Activated T-helper 2 cell treated with anti-CD3 and anti-CD28 coated beads, Interferon-gamma antibody, Interleukin-2, Interleukin-4, amounts not matched to agents 10 μg/mL and 5 μg/mL and 100 μg/mL, durations not matched to agents 14 hours and 24 hours and 36 hours (primary cell): ENCODE measurements around the gene FRMD7. TPM values are rescaled to one million over a fixed set of nuclear protein-coding genes. Genes with fewer than 3 reads are reported as not detected.

Experiments used
- DNase-seq: peaks from one replicate; pipeline ENCODE4 v3.0.0; 2021; ENCODE audit warnings: low spot score
- H3K27ac Mint-ChIP-seq: one replicate; pipeline ENCODE4 v1.8.0; 2021; ENCODE audit warnings: mixed read lengths
- H3K27me3 Mint-ChIP-seq: one replicate; pipeline ENCODE4 v1.8.0; 2021; ENCODE audit warnings: low read depth, mixed read lengths
- H3K36me3 Mint-ChIP-seq: one replicate; pipeline ENCODE4 v1.8.0; 2021; ENCODE audit warnings: low read depth, mixed read lengths
- H3K4me1 Mint-ChIP-seq: one replicate; pipeline ENCODE4 v1.8.0; 2021; ENCODE audit warnings: low read depth, mixed read lengths
- H3K4me3 Mint-ChIP-seq: one replicate; pipeline ENCODE4 v1.8.0; 2021; ENCODE audit warnings: low read depth, mild to moderate bottlenecking, moderate library complexity, mixed read lengths
- H3K9me3 Mint-ChIP-seq: one replicate; pipeline ENCODE4 v1.8.0; 2021; ENCODE audit warnings: mixed read lengths
- intact Hi-C: fragments of 100-400 bp; cut with micrococcal nuclease; formaldehyde crosslinking; loops from one replicate; pipeline ENCODE4 v1.15.1; 2023
- total RNA-seq: library from RNA; stranded (reverse); gene quantifications from 2 replicates; pipeline ENCODE4 v1.2.3, GENCODE V29; 2022

The FRMD7 gene
- total RNA-seq, 1 donor from 2014 or later = not detected

- Mint-ChIP-seq H3K27me3 (no peaks in the 10 kb centered on the region), H3K4me3 (no peak overlapping the region), H3K27ac (no peak overlapping the region), H3K9me3 (no peaks in the 10 kb centered on the region), H3K36me3 (peaks cover 15% of the 10 kb centered on the region), H3K4me1 (peaks cover 30% of the 10 kb centered on the region)
- no peak for DNase-seq
- intact Hi-C loops = no loop called here
Observed at GRCh38 chrX:132045456-132045855, 82.4 kb downstream of the FRMD7 start.

DNA sequence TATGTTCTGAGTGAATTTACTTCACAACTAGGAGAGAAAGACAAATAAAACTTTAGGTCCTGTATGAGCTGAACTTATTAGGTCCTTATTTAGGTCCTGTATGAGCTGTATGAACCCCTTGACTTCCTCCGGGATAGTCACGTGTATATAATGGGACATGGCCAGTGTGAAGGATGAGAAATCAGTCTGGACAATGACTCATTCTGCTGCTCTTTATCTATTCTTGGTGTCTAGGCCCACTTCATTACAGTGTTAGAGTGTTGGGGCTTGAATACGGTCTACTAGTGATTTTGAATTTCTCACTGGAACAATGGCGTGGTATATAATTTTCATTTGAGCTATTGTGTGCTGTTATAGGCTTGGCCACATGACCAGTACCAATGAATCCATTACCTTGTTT is 82.9 kb downstream of the FRMD7 start:
- H3K27me3 Mint-ChIP-seq = no peaks in the 10 kb centered on the region
- intact Hi-C loops = no loop called here
- H3K27ac Mint-ChIP-seq = no peak overlapping the region
- no peak overlapping the region for H3K4me3 Mint-ChIP-seq
- H3K36me3 Mint-ChIP-seq = peaks cover 12% of the 10 kb centered on the region
- H3K9me3 Mint-ChIP-seq = no peaks in the 10 kb centered on the region
- no peak for DNase-seq
- peaks cover 33% of the 10 kb centered on the region for H3K4me1 Mint-ChIP-seq

- peaks cover 32% of the 10 kb centered on the region for H3K4me1 Mint-ChIP-seq
- H3K27ac Mint-ChIP-seq = no peak overlapping the region
- peaks cover 8% of the 10 kb centered on the region for H3K36me3 Mint-ChIP-seq
- H3K9me3 Mint-ChIP-seq = no peaks in the 10 kb centered on the region
- DNase-seq = no peak
- intact Hi-C loops = no loop called here
- H3K27me3 Mint-ChIP-seq = no peaks in the 10 kb centered on the region
- no peak overlapping the region for H3K4me3 Mint-ChIP-seq
Observed at GRCh38 chrX:132043977-132044376, 83.8 kb downstream of the FRMD7 start.

GRCh38 chrX:132041015-132041414 is 86.8 kb downstream of the FRMD7 start:
- DNase-seq = no peak
- Mint-ChIP-seq H3K36me3 (peaks cover 15% of the 10 kb centered on the region), H3K4me1 (peaks cover 42% of the 10 kb centered on the region), H3K27me3 (no peaks in the 10 kb centered on the region), H3K9me3 (no peaks in the 10 kb centered on the region), H3K4me3 (no peak overlapping the region), H3K27ac (no peak overlapping the region)
- intact Hi-C loops = no loop called here

- Mint-ChIP-seq H3K27me3 (no peaks in the 10 kb centered on the region), H3K36me3 (peaks cover 21% of the 10 kb centered on the region), H3K9me3 (no peaks in the 10 kb centered on the region), H3K4me3 (no peak overlapping the region), H3K4me1 (peaks cover 42% of the 10 kb centered on the region), H3K27ac (no peak overlapping the region)
- intact Hi-C loops = no loop called here
- no peak for DNase-seq
Observed at GRCh38 chrX:132040066-132040465, 87.8 kb downstream of the FRMD7 start.

DNA sequence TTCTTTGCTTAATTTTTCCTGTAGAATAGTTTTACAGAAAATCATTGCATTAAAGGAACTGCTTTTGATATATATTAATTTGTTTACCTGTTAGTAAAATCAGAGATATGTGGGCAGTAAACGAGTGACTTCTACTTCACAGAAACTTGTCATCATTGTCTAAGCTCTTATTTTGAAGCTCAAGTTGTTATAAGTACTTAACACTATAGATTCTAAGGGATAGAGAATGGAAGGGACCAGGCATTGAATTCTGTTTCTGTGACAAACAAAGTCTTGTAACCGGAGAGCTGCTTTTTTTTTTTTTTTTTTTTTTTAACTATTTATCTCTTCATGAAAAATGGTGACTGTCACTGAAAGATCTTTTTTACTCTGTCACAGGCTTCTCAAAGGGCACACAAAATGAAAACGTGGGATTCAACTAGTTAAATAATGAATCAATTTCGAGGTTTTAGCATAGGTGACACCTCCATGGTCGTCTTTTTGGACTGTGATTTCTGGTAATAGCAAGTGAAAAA is 90.3 kb downstream of the FRMD7 start:
- intact Hi-C loops = no loop called here
- peaks cover 26% of the 10 kb centered on the region for H3K36me3 Mint-ChIP-seq
- H3K4me3 Mint-ChIP-seq = no peak overlapping the region
- DNase-seq = no peak
- H3K27me3 Mint-ChIP-seq = no peaks in the 10 kb centered on the region
- no peak overlapping the region for H3K27ac Mint-ChIP-seq
- no peaks in the 10 kb centered on the region for H3K9me3 Mint-ChIP-seq
- H3K4me1 Mint-ChIP-seq = peaks cover 50% of the 10 kb centered on the region

- Mint-ChIP-seq H3K9me3 (no peaks in the 10 kb centered on the region), H3K4me3 (no peak overlapping the region), H3K4me1 (peaks cover 49% of the 10 kb centered on the region), H3K27ac (no peak overlapping the region), H3K36me3 (peaks cover 35% of the 10 kb centered on the region), H3K27me3 (no peaks in the 10 kb centered on the region)
- intact Hi-C loops = no loop called here
- no peak for DNase-seq
Observed at GRCh38 chrX:132034648-132035047, 93.2 kb downstream of the FRMD7 start.

GRCh38 chrX:132033166-132033565 is 94.7 kb downstream of the FRMD7 start:
- intact Hi-C loops = no loop called here
- H3K27me3 Mint-ChIP-seq = no peaks in the 10 kb centered on the region
- peaks cover 46% of the 10 kb centered on the region for H3K36me3 Mint-ChIP-seq
- H3K4me1 Mint-ChIP-seq = peaks cover 59% of the 10 kb centered on the region
- H3K4me3 Mint-ChIP-seq = no peak overlapping the region
- no peak for DNase-seq
- H3K9me3 Mint-ChIP-seq = no peaks in the 10 kb centered on the region
- H3K27ac Mint-ChIP-seq = no peak overlapping the region

DNA sequence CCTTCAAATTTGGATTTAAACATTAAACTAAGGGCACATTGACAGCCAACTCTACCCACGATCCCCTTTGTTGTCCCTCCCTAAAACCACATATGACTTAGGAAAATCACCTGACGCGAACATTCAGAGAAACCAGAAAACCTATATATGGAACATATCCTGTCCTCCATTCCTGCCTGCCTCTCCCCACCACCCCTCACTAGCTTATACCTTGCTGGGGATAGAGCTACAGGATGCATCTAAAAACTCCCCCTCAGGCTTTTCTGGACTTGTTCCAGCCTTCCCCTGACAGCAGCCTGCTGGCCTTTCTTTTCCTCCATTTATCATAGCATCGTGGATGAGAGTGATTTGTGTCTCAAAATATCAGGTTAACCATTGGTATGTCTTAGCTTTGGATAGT is 96.0 kb downstream of the FRMD7 start:
- DNase-seq = no peak
- Mint-ChIP-seq H3K27me3 (no peaks in the 10 kb centered on the region), H3K27ac (peak overlapping the region; percentile 42), H3K4me3 (peak overlapping the region; percentile 33), H3K9me3 (no peaks in the 10 kb centered on the region), H3K36me3 (peaks cover 51% of the 10 kb centered on the region), H3K4me1 (peaks cover 57% of the 10 kb centered on the region)
- intact Hi-C loops = no loop called here

DNA sequence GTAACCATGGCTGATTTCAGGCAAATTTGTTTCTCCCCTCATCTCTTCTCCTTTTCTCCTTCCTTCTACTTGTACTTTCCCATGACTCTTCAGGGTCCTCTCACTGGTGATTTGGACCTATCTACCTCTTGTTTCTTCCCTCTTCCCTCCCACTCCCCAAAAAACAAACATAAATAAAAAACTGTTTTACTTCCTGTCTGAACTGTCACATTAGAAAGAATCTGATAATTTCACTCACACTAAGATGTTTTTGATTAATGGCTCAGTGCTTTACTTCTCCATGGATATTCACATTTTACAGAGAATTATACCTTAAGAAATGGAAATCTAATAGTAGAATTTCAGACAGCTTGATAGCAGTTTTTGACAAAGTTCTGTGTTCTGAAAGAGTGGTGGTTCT is 97.6 kb downstream of the FRMD7 start:
- peak overlapping the region; percentile 53 for H3K27ac Mint-ChIP-seq

More for the DNA sequence above, 97.6 kb downstream of the FRMD7 start:
- no peaks in the 10 kb centered on the region for H3K9me3 Mint-ChIP-seq
- H3K27me3 Mint-ChIP-seq = no peaks in the 10 kb centered on the region
- H3K4me3 Mint-ChIP-seq = no peak overlapping the region
- intact Hi-C loops = no loop called here
- no peak for DNase-seq
- H3K36me3 Mint-ChIP-seq = peaks cover 57% of the 10 kb centered on the region
- H3K4me1 Mint-ChIP-seq = peaks cover 54% of the 10 kb centered on the region

Other genes starting within 250 kb of the FRMD7 start
- gene STK26, start 104.7 kb downstream of the FRMD7 start, total RNA-seq = 108 and 115 TPM in 2 replicates
- gene RAP2C, start 91.4 kb upstream of the FRMD7 start, total RNA-seq = 40.1 and 42.1 TPM in 2 replicates